Measurements from ENCODE around the gene PGA5. TPM values are rescaled to one million over a fixed set of nuclear protein-coding genes. Genes with fewer than 3 reads are reported as not detected.
A peak's percentile ranks its signal among the peaks of the same experiment; 100 is the strongest.

Gene PGA5
- total RNA-seq, 2 donors from 2014 or later = 0.22 TPM; not detected in 1

GRCh38 chr11:61280883-61281580, 40.1 kb downstream of the PGA5 start:
- intact Hi-C loops (cut with DNase I, micrococcal nuclease) = no loop called here
- ATAC-seq (peak; percentile 31), DNase-seq (no peak)

- intact Hi-C loops (cut with DNase I, micrococcal nuclease) = no loop called here
- DNase-seq (peak; percentile 42 to 85), ATAC-seq (peak; percentile 100)
Observed at GRCh38 chr11:61281581-61282250, 40.7 kb downstream of the PGA5 start.

- no peak for DNase-seq
- no peak for ATAC-seq
- intact Hi-C loops (cut with DNase I, micrococcal nuclease) = no loop called here
Observed at GRCh38 chr11:61283613-61284012, 42.6 kb downstream of the PGA5 start.

- intact Hi-C loops (cut with DNase I, micrococcal nuclease) = no loop called here
- DNase-seq = no peak
- ATAC-seq = no peak
Observed at GRCh38 chr11:61287338-61287977, 46.5 kb downstream of the PGA5 start.

GRCh38 chr11:61290905-61291690, 50.1 kb downstream of the PGA5 start:
- DNase-seq = no peak
- ATAC-seq = no peak
- intact Hi-C loops (cut with DNase I, micrococcal nuclease) = no loop called here

GRCh38 chr11:61292356-61292755, 51.4 kb downstream of the PGA5 start:
- ATAC-seq = no peak
- intact Hi-C loops (cut with DNase I, micrococcal nuclease) = no loop called here
- DNase-seq = no peak

- ATAC-seq (peak; percentile 29), DNase-seq (peak; percentile 31 to 33)
- intact Hi-C loops (cut with DNase I, micrococcal nuclease) = no loop called here
Observed at GRCh38 chr11:61293867-61294716, 53.1 kb downstream of the PGA5 start.

- intact Hi-C loops (cut with DNase I, micrococcal nuclease) = no loop called here
- ATAC-seq (peak; percentile 87), DNase-seq (peak; percentile 33 to 68)
Observed at GRCh38 chr11:61294717-61295595, 54.0 kb downstream of the PGA5 start, which contains the start of gene VWCE. Gene VWCE (minus strand): TSS chr11:61295316. CDS start chr11:61295037, 279 bp downstream.

- ATAC-seq = peak; percentile 10
- DNase-seq = peak in 1 of 2 donors; percentile 19
- intact Hi-C loops (cut with DNase I, micrococcal nuclease) = no loop called here
Observed at GRCh38 chr11:61295596-61295926, 54.6 kb downstream of the PGA5 start.

GRCh38 chr11:61297341-61297740, 56.4 kb downstream of the PGA5 start:
- intact Hi-C loops (cut with DNase I, micrococcal nuclease) = no loop called here
- DNase-seq (no peak), ATAC-seq (no peak)

GRCh38 chr11:61297746-61298145, 56.8 kb downstream of the PGA5 start:
- DNase-seq = no peak
- intact Hi-C loops (cut with DNase I, micrococcal nuclease) = no loop called here
- no peak for ATAC-seq

- ATAC-seq = peak; percentile 8
Observed at GRCh38 chr11:61298663-61299244, 57.8 kb downstream of the PGA5 start.

More at GRCh38 chr11:61298663-61299244, 57.8 kb downstream of the PGA5 start:
- intact Hi-C loops (cut with DNase I, micrococcal nuclease) = no loop called here
- no peak for DNase-seq

Other genes with a start within 250 kb of the PGA5 start
- gene CD5, start 138.7 kb upstream of the PGA5 start, total RNA-seq = 1 to 10 TPM in 1 of 2 donors, under 1 TPM in 1; 0.21 to 1.0 TPM
- gene VPS37C, start 79.7 kb upstream of the PGA5 start, total RNA-seq = 10 to 100 TPM; 25.4 to 27.3 TPM
- not detected for gene PGA3, start 37.7 kb upstream of the PGA5 start, total RNA-seq
- gene PGA4, start 18.8 kb upstream of the PGA5 start, total RNA-seq = under 1 TPM; 0.14 to 0.52 TPM
- gene VWCE, start 54.1 kb downstream of the PGA5 start, total RNA-seq = under 1 TPM; 0.36 to 0.76 TPM
- gene DDB1, start 91.9 kb downstream of the PGA5 start, total RNA-seq = 100 to 1,000 TPM; 138 to 149 TPM
- 10 to 100 TPM; 58.5 to 61.5 TPM for gene TKFC, start 92.1 kb downstream of the PGA5 start, total RNA-seq
- 10 to 100 TPM; 80.6 to 80.8 TPM for gene CYB561A3, start 120.7 kb downstream of the PGA5 start, total RNA-seq
- gene TMEM138, start 121.2 kb downstream of the PGA5 start, total RNA-seq = 10 to 100 TPM; 33.9 to 40.5 TPM
- gene TMEM216, start 151.4 kb downstream of the PGA5 start, total RNA-seq = 1 to 10 TPM; 7.9 to 8.5 TPM
- 10 to 100 TPM; 58.1 to 59.0 TPM for gene CPSF7, start 188.8 kb downstream of the PGA5 start, total RNA-seq
- gene SDHAF2, start 188.9 kb downstream of the PGA5 start, total RNA-seq = 10 to 100 TPM; 33.4 to 39.2 TPM

Data from left colon (tissue), 2 donors.